ENCODE measurements around the gene CHRNA9.
"Not testable (repeated sequence)": the region's sequence is repeated elsewhere in the genome, so short reads cannot be mapped to it uniquely, and the experiment has no call there.

Gene CHRNA9

DNA sequence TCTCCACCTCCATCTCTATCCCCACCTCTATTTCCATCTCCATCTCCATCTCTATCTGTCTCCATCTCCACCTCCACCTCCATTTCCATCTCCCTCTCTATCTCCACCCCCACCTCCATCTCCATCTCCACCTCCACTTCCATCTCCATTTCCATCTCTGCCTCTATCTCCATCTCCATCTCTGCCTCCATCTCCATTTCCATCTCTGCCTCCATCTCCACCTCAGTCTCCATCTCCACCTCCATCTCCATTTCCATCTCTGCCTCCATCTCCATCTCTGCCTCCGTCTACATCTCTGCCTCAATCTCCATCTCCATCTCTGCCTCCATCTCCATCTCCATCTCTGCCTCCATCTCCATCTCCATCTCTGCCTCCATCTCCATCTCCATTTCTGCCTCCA is 40.8 kb upstream of the CHRNA9 start:
- DNase-seq (ENCODE audit: low spot score): no peak
- in situ Hi-C loops (cut with MboI; ENCODE audit: low sequenced_read_pairs, unreplicated experiment): no loop called here
- TF ChIP-seq CTCF (IDR thresholded peaks at IDR 0.05; ENCODE audit: borderline replicate concordance, control extremely low read depth, extremely low read depth, insufficient read depth, missing control alignments): no peak

DNA sequence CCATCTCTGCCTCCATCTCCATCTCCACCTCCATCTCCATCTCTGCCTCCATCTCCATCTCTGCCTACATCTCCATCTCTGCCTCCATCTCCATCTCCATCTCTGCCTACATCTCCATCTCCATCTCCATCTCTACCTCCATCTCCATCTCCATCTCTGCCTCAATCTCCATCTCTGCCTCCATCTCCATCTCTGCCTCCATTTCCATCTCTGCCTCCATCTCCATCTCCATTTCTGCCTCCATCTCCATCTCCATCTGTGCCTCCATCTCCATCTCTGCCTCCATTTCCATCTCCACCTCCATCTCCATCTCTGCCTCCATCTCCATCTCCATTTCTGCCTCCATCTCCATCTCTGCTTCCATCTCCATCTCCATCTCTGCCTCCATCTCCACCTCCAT is 40.1 kb upstream of the CHRNA9 start:
- DNase-seq (ENCODE audit: low spot score); in situ Hi-C loops (cut with MboI; ENCODE audit: low sequenced_read_pairs, unreplicated experiment): not testable (repeated sequence)

DNA sequence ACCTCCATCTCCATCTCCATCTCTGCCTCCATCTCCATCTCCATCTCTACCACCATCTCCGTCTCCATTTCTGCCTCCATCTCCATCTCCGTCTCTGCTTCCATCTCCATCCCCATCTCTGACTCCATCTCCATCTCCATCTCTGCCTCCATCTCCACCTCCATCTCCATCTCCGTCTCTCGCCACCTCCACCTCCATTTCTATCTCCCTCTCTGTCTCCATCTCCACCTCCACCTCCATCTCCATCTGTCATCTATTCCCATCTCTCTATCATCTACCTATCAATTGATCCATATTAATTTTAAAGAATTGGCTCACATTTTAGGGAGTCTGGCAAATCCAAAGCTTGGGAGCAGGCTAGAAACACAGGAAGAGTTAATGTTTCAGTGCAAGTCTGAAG is 39.6 kb upstream of the CHRNA9 start:
- no peak for TF ChIP-seq CTCF (IDR thresholded peaks at IDR 0.05; ENCODE audit: borderline replicate concordance, control extremely low read depth, extremely low read depth, insufficient read depth, missing control alignments)
- DNase-seq (ENCODE audit: low spot score): no peak
- in situ Hi-C loops (cut with MboI; ENCODE audit: low sequenced_read_pairs, unreplicated experiment): no loop called here

DNA sequence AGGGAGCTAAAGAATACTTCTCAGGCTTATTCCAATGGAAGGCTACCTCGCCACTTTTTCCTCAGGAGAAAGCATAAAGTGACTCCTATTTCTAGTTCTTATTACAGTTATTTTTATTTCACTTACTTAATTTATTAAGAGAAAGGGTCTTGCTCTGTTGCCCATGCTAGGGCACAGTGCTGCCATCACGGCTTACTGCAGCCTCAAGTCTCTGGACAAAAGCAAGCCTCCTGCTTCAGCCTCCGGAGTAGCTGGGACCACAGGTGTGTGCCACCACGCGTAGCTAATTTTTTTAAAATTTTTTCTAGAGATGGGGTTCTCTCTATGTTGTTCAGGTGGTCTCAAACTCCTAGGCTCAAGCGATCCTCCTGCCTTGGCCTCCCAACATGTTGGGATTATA is 36.0 kb upstream of the CHRNA9 start:
- in situ Hi-C loops (cut with MboI; ENCODE audit: low sequenced_read_pairs, unreplicated experiment): no loop called here
- TF ChIP-seq CTCF (IDR thresholded peaks at IDR 0.05; ENCODE audit: borderline replicate concordance, control extremely low read depth, extremely low read depth, insufficient read depth, missing control alignments): no peak
- DNase-seq (ENCODE audit: low spot score): no peak

DNA sequence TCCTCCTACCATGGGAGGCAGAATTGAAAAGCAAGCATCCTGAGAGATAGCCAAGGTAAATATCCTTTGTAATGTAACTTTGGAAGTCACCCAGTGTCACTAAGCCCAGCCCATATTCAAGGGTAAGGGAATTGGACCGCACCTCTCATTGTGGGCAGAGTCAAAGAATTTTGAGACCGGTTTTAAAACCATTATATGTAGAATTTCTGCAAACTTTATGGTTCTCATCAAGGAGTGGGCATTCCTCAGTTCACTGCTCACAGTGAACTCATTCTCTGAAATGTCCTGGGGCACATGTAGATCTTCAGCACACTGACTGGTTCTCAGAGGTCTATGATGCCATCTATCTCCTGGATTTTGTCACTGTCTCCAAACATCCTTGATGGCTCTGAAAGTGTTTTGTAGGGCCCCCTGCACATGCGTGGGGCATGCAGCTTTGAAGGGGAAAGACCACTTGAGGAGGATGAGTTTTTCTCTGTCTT is 35.3 kb upstream of the CHRNA9 start:
- DNase-seq (ENCODE audit: low spot score): no peak
- in situ Hi-C loops (cut with MboI; ENCODE audit: low sequenced_read_pairs, unreplicated experiment): loop anchor here (25.0 kb wide), 1 partner anchor 88 kb away; no protein-coding TSS in a partner anchor
- TF ChIP-seq CTCF (IDR thresholded peaks at IDR 0.05; ENCODE audit: borderline replicate concordance, control extremely low read depth, extremely low read depth, insufficient read depth, missing control alignments): peak; percentile 4

GRCh38 chr4:40300371-40301162 is 34.6 kb upstream of the CHRNA9 start:
- DNase-seq (ENCODE audit: low spot score): no peak
- in situ Hi-C loops (cut with MboI; ENCODE audit: low sequenced_read_pairs, unreplicated experiment): loop anchor here (25.0 kb wide), 1 partner anchor 88 kb away; no protein-coding TSS in a partner anchor
- no peak for TF ChIP-seq CTCF (IDR thresholded peaks at IDR 0.05; ENCODE audit: borderline replicate concordance, control extremely low read depth, extremely low read depth, insufficient read depth, missing control alignments)

DNA sequence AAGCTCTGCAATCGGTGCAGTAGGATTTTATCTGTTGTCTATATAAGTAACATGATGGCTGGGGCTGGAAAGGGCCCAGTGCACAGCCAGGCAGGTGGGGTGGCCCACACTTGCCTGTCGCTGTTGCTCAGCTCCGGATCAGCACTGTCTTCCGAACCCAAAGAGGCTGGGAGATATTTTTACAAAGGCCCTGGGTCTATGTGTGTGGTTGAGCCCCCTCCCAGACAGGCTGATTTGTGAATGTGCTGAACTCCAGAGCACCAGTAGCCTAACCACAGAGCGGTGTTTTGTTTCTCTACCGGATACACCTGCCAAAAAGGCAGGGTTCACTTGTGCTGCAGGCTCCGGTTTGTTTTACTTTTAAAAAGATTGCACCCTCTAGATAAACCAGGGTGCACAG is 33.5 kb upstream of the CHRNA9 start:
- TF ChIP-seq CTCF (IDR thresholded peaks at IDR 0.05; ENCODE audit: borderline replicate concordance, control extremely low read depth, extremely low read depth, insufficient read depth, missing control alignments): no peak
- DNase-seq (ENCODE audit: low spot score): peak; percentile 56
- in situ Hi-C loops (cut with MboI; ENCODE audit: low sequenced_read_pairs, unreplicated experiment): loop anchor here (25.0 kb wide), 1 partner anchor 89 kb away; no protein-coding TSS in a partner anchor
